Keratinocyte (primary cell): ENCODE measurements around the gene CTXND1.

Source experiments
- CTCF ChIP-seq, 3 experiments: IDR thresholded peaks in 1 of 3; conservative IDR thresholded peaks in 1 of 3; optimal IDR thresholded peaks in 1 of 3; 2 replicates in 2 of 3; 3 replicates in 1 of 3; pipeline versions ENCODE3 to v1.5.1; 2011; ENCODE audit warnings: low read length in 3 of 3, mild to moderate bottlenecking in 3 of 3, moderate library complexity in 2 of 3, control low read depth in 1 of 3, inconsistent platforms in 1 of 3; ENCODE audit not compliant: insufficient read depth in 2 of 3; ENCODE audit errors: extremely low read depth in 1 of 3
- EZH2 ChIP-seq: IDR thresholded peaks from one replicate; pipeline ENCODE4 v1.6.1; 2012; ENCODE audit warnings: inconsistent platforms, mild to moderate bottlenecking, low read length, moderate library complexity

GRCh38 chr15:80202016-80202315 lies 50.0 kb downstream of the CTXND1 start:
- TF ChIP-seq CTCF (optimal IDR thresholded peaks at IDR 0.05 in 1 of 3, IDR thresholded peaks at IDR 0.05 in 1 of 3, conservative IDR thresholded peaks at IDR 0.05 in 1 of 3; ENCODE audit: extremely low read depth in 1 of 3, insufficient read depth in 2 of 3, low read length in 3 of 3) (no peak), EZH2 (no peak)
